ENCODE results near the gene TOP2A.

GRCh38 chr17:40373999-40374398 lies 43.7 kb downstream of the TOP2A start:
- TF ChIP-seq POLR2A (IDR thresholded peaks at IDR 0.05): no peak
- TF ChIP-seq CTCF (IDR thresholded peaks at IDR 0.05): no peak
